Measurements from ENCODE around the gene SRBD1.

SRBD1 gene

GRCh38 chr2:45595721-45596435 lies 15.2 kb downstream of the SRBD1 start:
- DNase-seq (ENCODE audit: low read depth) = peak; percentile 92

GRCh38 chr2:45591073-45591472 lies 20.0 kb downstream of the SRBD1 start:
- no peak for DNase-seq (ENCODE audit: low read depth)

DNA sequence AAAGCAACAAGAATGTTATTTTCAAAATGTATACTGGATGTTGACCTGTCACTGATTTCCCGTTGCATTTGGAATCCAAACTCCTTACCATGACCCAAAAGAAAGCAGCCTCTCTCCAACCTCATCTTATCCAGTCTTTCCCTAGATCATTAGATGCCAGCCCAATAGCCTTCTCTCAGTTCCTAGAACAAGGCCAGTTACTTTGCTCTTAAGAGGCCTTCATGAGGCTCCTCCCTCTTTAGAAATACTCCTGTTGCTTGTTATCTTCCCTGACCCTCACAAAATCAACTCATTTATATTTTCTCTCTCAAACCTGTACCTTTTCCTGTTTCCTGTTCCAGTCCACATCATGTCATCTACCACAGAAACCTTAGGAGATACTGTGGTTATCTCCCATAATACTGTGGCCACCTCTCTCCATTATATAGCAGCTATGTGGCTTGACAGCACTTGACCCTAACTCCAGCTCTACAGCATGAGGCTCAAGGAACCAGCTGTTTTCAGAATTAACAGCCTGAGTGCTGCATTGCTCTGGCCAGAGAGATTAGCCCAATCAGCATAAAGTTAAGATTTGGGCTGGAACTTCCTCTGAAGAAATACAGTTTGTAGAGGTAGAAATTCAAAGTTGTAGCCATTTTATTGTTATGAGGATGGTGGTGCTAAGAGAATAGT lies 22.8 kb downstream of the SRBD1 start:
- DNase-seq (ENCODE audit: low read depth) = no peak

GRCh38 chr2:45586600-45586999 lies 24.5 kb downstream of the SRBD1 start:
- DNase-seq (ENCODE audit: low read depth) = no peak

DNA sequence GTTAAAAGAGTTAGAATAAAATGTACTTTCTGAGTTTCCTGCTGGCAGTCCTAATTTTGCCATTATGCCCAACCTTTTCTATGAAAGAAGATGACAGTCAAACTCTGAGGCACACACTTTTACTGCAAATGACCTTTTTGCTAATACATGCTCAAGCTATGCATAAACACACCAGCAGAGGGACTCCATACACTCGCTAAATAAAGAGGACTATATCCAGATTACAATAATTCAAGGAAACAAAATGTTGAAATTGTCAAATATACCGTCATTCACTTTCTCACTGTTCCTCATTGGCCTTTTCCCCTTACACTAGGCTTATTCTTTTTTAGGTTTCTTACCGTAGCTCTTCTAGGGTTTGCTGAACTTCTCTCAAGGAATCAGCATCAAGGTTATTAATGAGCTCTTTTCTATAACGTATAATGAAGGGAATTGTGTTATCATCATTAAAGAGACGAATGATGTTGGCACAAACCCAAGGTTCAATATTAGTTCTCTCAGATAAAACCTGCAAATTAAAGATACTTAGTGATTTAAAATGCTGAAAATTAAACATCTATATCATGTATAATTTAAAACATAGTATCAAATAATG lies 25.7 kb downstream of the SRBD1 start:
- peak; percentile 59 for DNase-seq (ENCODE audit: low read depth)

DNA sequence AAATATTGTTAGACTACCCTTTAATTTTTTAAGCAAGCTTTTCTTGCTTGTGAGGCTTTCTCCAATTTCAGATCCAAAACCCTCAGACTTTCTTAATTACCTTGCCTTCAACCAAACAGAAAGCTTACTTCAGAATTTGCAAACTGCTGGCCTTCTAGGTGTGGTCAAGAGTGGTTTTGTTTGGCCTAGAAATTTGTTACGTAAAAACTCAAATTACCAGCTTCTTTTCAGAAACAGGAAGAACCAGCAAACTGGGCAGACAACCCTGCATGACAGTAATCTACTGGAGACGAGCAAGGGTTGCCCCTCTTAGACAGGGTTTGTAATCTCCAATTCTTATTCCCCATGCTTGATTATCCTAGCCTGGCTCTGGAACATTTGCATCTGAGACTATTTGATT lies 27.1 kb downstream of the SRBD1 start:
- DNase-seq (ENCODE audit: low read depth) = no peak

DNA sequence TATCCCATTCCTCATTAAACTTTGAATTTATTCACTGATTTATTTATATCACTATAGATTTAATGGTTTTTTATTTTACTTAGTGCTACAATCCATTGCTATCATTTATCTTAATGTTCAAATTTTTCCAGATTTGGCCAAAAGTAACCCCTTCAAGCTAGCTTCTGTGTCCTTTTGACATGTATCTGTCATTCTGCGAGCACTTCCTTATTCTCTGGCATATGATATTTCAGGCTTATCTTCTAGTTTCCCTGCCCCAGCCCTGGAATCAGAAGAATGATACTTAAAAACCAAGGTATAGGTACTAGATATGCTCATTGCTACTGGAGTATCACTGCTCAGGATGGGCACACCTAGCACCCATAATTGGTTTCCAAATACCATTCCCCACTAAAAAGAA lies 28.5 kb downstream of the SRBD1 start:
- DNase-seq (ENCODE audit: low read depth) = no peak

- DNase-seq (ENCODE audit: low read depth) = peak; percentile 58
These were observed 32.8 kb downstream of the SRBD1 start for GRCh38 chr2:45578056-45578843.

- DNase-seq (ENCODE audit: low read depth) = peak; percentile 64
These were observed 33.6 kb downstream of the SRBD1 start for GRCh38 chr2:45577441-45577840.

DNA sequence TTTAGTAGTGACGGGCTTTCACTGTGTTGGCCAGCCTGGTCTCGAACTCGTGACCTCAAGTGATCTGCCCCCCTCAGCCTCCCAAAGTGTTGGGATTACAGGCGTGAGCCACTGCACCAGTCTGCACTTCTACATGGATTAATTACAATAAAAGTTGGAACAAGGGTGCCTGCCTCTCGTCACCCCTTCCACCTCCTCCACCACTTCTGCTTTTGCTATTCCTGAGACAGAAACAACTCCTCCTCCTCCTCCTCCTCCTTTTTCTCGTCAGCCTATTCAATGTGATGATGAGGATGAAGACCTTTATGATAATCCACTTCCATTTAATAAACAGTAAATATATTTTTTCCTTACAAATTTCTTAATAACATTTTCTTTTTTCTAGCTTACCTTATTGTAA lies 35.2 kb downstream of the SRBD1 start:
- no peak for DNase-seq (ENCODE audit: low read depth)

GRCh38 chr2:45572979-45573378 lies 38.1 kb downstream of the SRBD1 start:
- DNase-seq (ENCODE audit: low read depth) = no peak

GRCh38 chr2:45571940-45572339 lies 39.1 kb downstream of the SRBD1 start:
- DNase-seq (ENCODE audit: low read depth) = no peak

- DNase-seq (ENCODE audit: low read depth) = peak; percentile 15
These were observed 40.3 kb downstream of the SRBD1 start for GRCh38 chr2:45570671-45571334.

- DNase-seq (ENCODE audit: low read depth) = peak; percentile 17
These were observed 42.1 kb downstream of the SRBD1 start for GRCh38 chr2:45568935-45569334.

GRCh38 chr2:45567974-45568789 lies 42.9 kb downstream of the SRBD1 start:
- DNase-seq (ENCODE audit: low read depth) = peak; percentile 47

- no peak for DNase-seq (ENCODE audit: low read depth)
These were observed 43.6 kb downstream of the SRBD1 start for GRCh38 chr2:45567288-45567963.

DNA sequence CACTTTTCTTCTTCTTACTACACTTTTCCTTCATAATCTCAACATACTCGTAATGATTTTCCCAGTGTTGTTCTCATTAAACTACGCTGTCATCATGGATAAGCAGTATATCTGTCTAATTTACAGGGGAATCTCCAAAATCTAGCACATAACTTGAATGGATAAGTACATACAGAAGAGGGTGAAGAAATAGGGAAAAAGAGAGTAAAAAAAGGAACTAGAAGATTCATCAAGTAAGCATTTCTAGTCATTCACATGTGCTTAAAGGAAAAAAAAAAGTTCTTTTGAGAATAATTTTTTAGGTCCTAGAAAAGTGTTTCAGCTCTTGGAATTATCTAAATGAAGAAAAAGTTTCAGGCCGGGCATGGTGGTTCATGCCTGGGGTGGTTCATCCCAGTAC lies 51.6 kb downstream of the SRBD1 start:
- no peak for DNase-seq (ENCODE audit: low read depth)

DNA sequence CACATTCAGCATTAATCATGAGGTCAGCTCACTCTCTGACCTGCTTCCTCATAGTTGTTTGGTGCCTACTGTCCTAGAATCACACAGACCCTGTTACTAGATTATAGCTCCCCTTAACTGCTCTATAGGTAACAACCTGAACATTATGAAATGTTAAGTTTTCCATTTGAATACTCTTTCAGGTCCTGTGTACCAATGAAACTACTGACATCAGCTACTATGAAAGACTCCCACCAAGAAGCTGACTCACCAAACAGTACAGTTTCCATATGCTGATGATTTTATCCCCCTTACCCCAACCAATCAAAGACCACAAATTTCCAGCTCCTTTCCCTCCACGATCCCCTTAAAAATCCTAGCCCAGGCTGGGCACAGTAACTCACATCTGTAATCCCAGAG lies 56.3 kb downstream of the SRBD1 start:
- peak; percentile 36 for DNase-seq (ENCODE audit: low read depth)

DNA sequence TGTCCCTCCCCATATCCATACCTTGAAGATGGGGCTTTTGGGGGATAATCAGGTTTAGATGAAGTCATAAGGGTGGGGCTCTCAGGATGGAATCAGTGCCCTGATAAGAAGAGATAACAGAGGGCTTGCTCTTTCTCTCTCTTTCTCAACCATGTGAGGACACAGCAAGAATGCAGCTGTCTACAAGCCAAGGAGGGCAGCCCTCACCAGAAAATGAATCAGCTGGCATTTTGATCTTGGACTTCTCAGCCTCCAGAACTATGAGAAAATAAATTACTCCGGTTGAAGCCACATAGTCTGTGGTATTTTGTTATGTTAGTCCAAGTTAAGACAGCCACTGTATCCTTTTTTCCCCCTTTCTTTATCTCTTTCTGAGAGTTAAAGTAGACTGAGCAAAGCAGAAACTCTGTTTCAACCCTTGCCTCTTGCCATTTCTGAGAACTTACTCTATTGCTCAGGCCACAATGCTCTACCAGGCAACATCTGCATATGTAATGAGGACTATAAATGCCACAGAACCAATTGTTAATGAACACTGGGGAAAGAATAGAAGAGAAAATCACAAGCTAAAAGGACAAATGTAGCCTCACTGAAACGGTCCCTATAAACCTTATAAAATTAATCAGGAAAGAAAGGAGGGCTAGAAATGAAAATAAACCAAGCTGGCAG lies 56.9 kb downstream of the SRBD1 start:
- peak; percentile 75 for DNase-seq (ENCODE audit: low read depth)

- DNase-seq (ENCODE audit: low read depth) = no peak
These were observed 59.2 kb downstream of the SRBD1 start for GRCh38 chr2:45551862-45552261.

Data from EH (cell line).